ENCODE measurements around the gene CCDC201. TPM values are rescaled to one million over a fixed set of nuclear protein-coding genes. Genes with fewer than 3 reads are reported as not detected.

Gene CCDC201
- total RNA-seq (2014; rRNA removed; shearing (Covaris generic)): not detected in 2 replicates

DNA sequence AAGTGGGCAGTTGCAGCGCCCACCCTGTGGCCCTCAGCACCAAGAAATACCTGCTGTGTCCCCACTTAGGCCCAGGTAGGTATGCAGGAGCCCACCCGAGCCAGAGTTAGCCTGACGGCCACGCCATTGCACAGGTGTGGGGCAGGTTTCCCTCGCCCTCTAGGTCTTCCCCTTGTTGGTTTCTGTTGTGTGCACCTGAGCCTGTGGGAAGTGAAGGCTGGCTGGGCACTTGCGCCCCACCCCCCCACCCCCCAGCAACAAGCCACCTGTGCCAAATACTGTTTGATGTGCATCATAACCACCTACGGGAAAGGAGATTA is at the start of gene CCDC201:
Gene CCDC201 (minus strand): TSS at position 48 of the 320 bp plus-strand sequence. CDS start 75 bp downstream, outside the sequence.
- Histone ChIP-seq H3K4me3 (no peak within 1 kb of the TSS), H3K9me3 (replicated peaks) (no peaks in the 10 kb centered on the region), H3K27me3 (replicated peaks) (no peaks in the 10 kb centered on the region), H3K27ac (no peak within 1 kb of the TSS), H3K4me1 (replicated peaks) (peaks cover 17% of the 10 kb centered on the region), H3K36me3 (no peaks in the 10 kb centered on the region)
- no peak for DNase-seq (ENCODE audit: low read depth in 1 of 2, low spot score in 2 of 2)

- 0 out of 2 replicates have a peak, but pooled peaks cover under 1% of the 10 kb centered on the region for H3K36me3 ChIP-seq
- no peaks in the 10 kb centered on the region for H3K9me3 ChIP-seq (replicated peaks)
- DNase-seq (ENCODE audit: low read depth in 1 of 2, low spot score in 2 of 2): peak; percentile 65 to 76
- H3K4me3 ChIP-seq: no peak overlapping the region; the same call in 1 of the 2 replicates
- no peak overlapping the region for H3K27ac ChIP-seq
- H3K4me1 ChIP-seq (replicated peaks): peaks cover 68% of the 10 kb centered on the region
- no peaks in the 10 kb centered on the region; the same call in 1 of the 2 replicates for H3K27me3 ChIP-seq (replicated peaks)
Measured at GRCh38 chr7:45921699-45922519, 49.0 kb upstream of the CCDC201 start.

GRCh38 chr7:45921381-45921698 is 48.5 kb upstream of the CCDC201 start:
- Histone ChIP-seq H3K4me1 (replicated peaks) (peaks cover 68% of the 10 kb centered on the region), H3K27me3 (replicated peaks) (no peaks in the 10 kb centered on the region; the same call in 1 of the 2 replicates), H3K4me3 (peak overlapping the region; percentile 58), H3K9me3 (replicated peaks) (no peaks in the 10 kb centered on the region), H3K27ac (no peak overlapping the region), H3K36me3 (peaks cover 6% of the 10 kb centered on the region)
- DNase-seq (ENCODE audit: low read depth in 1 of 2, low spot score in 2 of 2): no peak

GRCh38 chr7:45920502-45921380 is 47.9 kb upstream of the CCDC201 start, which contains the start of gene IGFBP3:
Gene IGFBP3 (minus strand): TSS chr7:45921272. CDS start chr7:45921140, 132 bp downstream.
- DNase-seq (ENCODE audit: low read depth in 1 of 2, low spot score in 2 of 2): peak; percentile 55 to 64
- Histone ChIP-seq H3K4me1 (replicated peaks) (peaks cover 68% of the 10 kb centered on the region), H3K36me3 (peaks cover 10% of the 10 kb centered on the region), H3K27ac (no peak within 1 kb of the TSS), H3K27me3 (replicated peaks) (no peaks in the 10 kb centered on the region; the same call in 1 of the 2 replicates), H3K4me3 (peak within 1 kb of the TSS; percentile 58), H3K9me3 (replicated peaks) (no peaks in the 10 kb centered on the region)

- Histone ChIP-seq H3K36me3 (peaks cover 10% of the 10 kb centered on the region), H3K9me3 (replicated peaks) (no peaks in the 10 kb centered on the region), H3K27ac (no peak overlapping the region), H3K4me1 (replicated peaks) (peaks cover 68% of the 10 kb centered on the region), H3K27me3 (replicated peaks) (no peaks in the 10 kb centered on the region; the same call in 1 of the 2 replicates), H3K4me3 (peak overlapping the region; percentile 58)
- DNase-seq (ENCODE audit: low read depth in 1 of 2, low spot score in 2 of 2): no peak
Measured at GRCh38 chr7:45919993-45920459, 47.1 kb upstream of the CCDC201 start.

GRCh38 chr7:45919231-45919784 is 46.4 kb upstream of the CCDC201 start:
- no peak overlapping the region for H3K27ac ChIP-seq
- DNase-seq (ENCODE audit: low read depth in 1 of 2, low spot score in 2 of 2): no peak
- H3K36me3 ChIP-seq: peaks cover 15% of the 10 kb centered on the region
- no peaks in the 10 kb centered on the region for H3K9me3 ChIP-seq (replicated peaks)
- peaks cover 63% of the 10 kb centered on the region for H3K4me1 ChIP-seq (replicated peaks)
- H3K27me3 ChIP-seq (replicated peaks): no peaks in the 10 kb centered on the region; the same call in 1 of the 2 replicates
- no peak overlapping the region for H3K4me3 ChIP-seq

- peaks cover 16% of the 10 kb centered on the region for H3K36me3 ChIP-seq
- peak in 1 of 2 experiments; percentile 11 for DNase-seq (ENCODE audit: low read depth in 1 of 2, low spot score in 2 of 2)
- no peaks in the 10 kb centered on the region; the same call in 1 of the 2 replicates for H3K27me3 ChIP-seq (replicated peaks)
- no peaks in the 10 kb centered on the region for H3K9me3 ChIP-seq (replicated peaks)
- H3K4me3 ChIP-seq: no peak overlapping the region
- H3K27ac ChIP-seq: no peak overlapping the region
- peaks cover 55% of the 10 kb centered on the region for H3K4me1 ChIP-seq (replicated peaks)
Measured at GRCh38 chr7:45918556-45918955, 45.7 kb upstream of the CCDC201 start.

GRCh38 chr7:45917658-45918057 is 44.8 kb upstream of the CCDC201 start:
- H3K36me3 ChIP-seq: peaks cover 19% of the 10 kb centered on the region
- no peaks in the 10 kb centered on the region; the same call in 1 of the 2 replicates for H3K27me3 ChIP-seq (replicated peaks)
- DNase-seq (ENCODE audit: low read depth in 1 of 2, low spot score in 2 of 2): peak; percentile 77 to 85
- H3K27ac ChIP-seq: no peak overlapping the region
- H3K4me3 ChIP-seq: no peak overlapping the region
- no peaks in the 10 kb centered on the region for H3K9me3 ChIP-seq (replicated peaks)
- H3K4me1 ChIP-seq (replicated peaks): peaks cover 48% of the 10 kb centered on the region

DNA sequence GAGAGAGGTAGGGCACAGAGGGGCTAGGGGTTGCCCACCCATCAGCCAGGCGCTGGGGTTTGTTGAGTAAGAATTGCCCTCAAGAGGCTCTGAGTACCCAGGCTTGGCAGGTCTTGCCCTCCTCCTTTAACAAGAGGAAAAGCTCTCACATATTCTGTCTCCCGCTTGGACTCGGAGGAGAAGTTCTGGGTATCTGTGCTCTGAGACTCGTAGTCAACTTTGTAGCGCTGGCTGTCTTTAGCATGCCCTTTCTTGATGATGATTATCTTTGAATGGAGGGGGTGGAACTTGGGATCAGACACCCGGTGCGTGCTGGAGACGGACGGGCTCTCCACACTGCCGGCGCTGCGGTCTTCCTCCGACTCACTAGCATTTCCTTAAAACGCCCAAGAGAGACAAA is 44.2 kb upstream of the CCDC201 start:
- DNase-seq (ENCODE audit: low read depth in 1 of 2, low spot score in 2 of 2): no peak
- peaks cover 42% of the 10 kb centered on the region for H3K4me1 ChIP-seq (replicated peaks)

GRCh38 chr7:45915606-45916005 is 42.7 kb upstream of the CCDC201 start:
- Histone ChIP-seq H3K9me3 (replicated peaks) (no peaks in the 10 kb centered on the region), H3K4me1 (replicated peaks) (peaks cover 30% of the 10 kb centered on the region), H3K27ac (no peak overlapping the region), H3K4me3 (no peak overlapping the region), H3K27me3 (replicated peaks) (no peaks in the 10 kb centered on the region; the same call in 1 of the 2 replicates), H3K36me3 (peaks cover 19% of the 10 kb centered on the region)
- no peak for DNase-seq (ENCODE audit: low read depth in 1 of 2, low spot score in 2 of 2)

More for the DNA sequence above, 44.2 kb upstream of the CCDC201 start:
- Histone ChIP-seq H3K4me3 (no peak overlapping the region), H3K36me3 (peaks cover 19% of the 10 kb centered on the region), H3K9me3 (replicated peaks) (no peaks in the 10 kb centered on the region), H3K27ac (no peak overlapping the region), H3K27me3 (replicated peaks) (no peaks in the 10 kb centered on the region; the same call in 1 of the 2 replicates)

DNA sequence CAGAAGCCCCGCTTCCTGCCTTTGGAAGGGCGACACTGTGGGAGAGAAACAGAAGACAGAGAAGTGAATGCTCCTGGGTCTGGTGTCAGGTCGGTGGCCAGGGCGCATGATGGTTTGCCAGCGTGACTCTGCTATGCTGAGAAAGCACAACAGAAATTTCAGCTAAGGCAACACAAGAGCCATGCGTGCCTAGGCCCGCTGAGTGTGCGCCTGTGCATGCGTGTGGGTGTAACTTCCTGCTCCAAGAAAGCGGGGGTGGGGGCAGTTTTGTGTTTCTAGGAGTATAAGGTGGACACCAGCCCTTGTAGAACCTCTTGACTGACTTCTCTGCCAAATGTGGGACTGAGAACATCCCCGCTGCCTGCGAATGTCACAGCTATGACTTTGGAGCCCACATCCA is 42.0 kb upstream of the CCDC201 start:
- Histone ChIP-seq H3K4me1 (replicated peaks) (peaks cover 23% of the 10 kb centered on the region), H3K4me3 (no peak overlapping the region), H3K27me3 (replicated peaks) (no peaks in the 10 kb centered on the region), H3K9me3 (replicated peaks) (no peaks in the 10 kb centered on the region), H3K36me3 (peaks cover 19% of the 10 kb centered on the region), H3K27ac (no peak overlapping the region)
- DNase-seq (ENCODE audit: low read depth in 1 of 2, low spot score in 2 of 2): no peak

GRCh38 chr7:45912972-45913371 is 40.1 kb upstream of the CCDC201 start:
- H3K27me3 ChIP-seq (replicated peaks): no peaks in the 10 kb centered on the region
- H3K36me3 ChIP-seq: peaks cover 19% of the 10 kb centered on the region

GRCh38 chr7:45911311-45911710 is 38.4 kb upstream of the CCDC201 start:
- peaks cover 13% of the 10 kb centered on the region for H3K36me3 ChIP-seq
- no peaks in the 10 kb centered on the region for H3K27me3 ChIP-seq (replicated peaks)
- no peak overlapping the region for H3K27ac ChIP-seq
- no peak for DNase-seq (ENCODE audit: low read depth in 1 of 2, low spot score in 2 of 2)
- no peak overlapping the region for H3K4me3 ChIP-seq
- no peaks in the 10 kb centered on the region for H3K9me3 ChIP-seq (replicated peaks)
- no peaks in the 10 kb centered on the region for H3K4me1 ChIP-seq (replicated peaks)

More at GRCh38 chr7:45912972-45913371, 40.1 kb upstream of the CCDC201 start:
- peaks cover 4% of the 10 kb centered on the region for H3K4me1 ChIP-seq (replicated peaks)
- no peaks in the 10 kb centered on the region for H3K9me3 ChIP-seq (replicated peaks)
- no peak overlapping the region for H3K4me3 ChIP-seq
- H3K27ac ChIP-seq: no peak overlapping the region
- no peak for DNase-seq (ENCODE audit: low read depth in 1 of 2, low spot score in 2 of 2)

Measured in SJSA1 (cell line).